ENCODE data around the gene ERICH4. TPM values are rescaled to one million over a fixed set of nuclear protein-coding genes. Genes with fewer than 3 reads are reported as not detected.
A peak's percentile ranks its signal among the peaks of the same experiment; 100 is the strongest.

The ERICH4 gene
- total and polyA plus RNA-seq, 2 experiments from 2014 or later: not detected

- H3K4me1 ChIP-seq (ENCODE audit: insufficient read depth): peaks cover 8% of the 10 kb centered on the region
- Mint-ChIP-seq H3K27ac (peak within 1 kb of the TSS; percentile 61; the same call in 1 of the 2 replicates), H3K27me3 (ENCODE audit: insufficient read depth, low read depth, poor library complexity) (peaks cover 4% of the 10 kb centered on the region), H3K4me1 (peaks cover 18% of the 10 kb centered on the region), H3K9me3 (peaks cover 3% of the 10 kb centered on the region; the same call in 2 of the 3 replicates), H3K36me3 (ENCODE audit: low read depth) (peaks cover 14% of the 10 kb centered on the region), H3K4me3 (no peak within 1 kb of the TSS; the same call in 2 of the 3 replicates)
- H3K36me3 ChIP-seq (ENCODE audit: insufficient read depth): no peaks in the 10 kb centered on the region
- peak within 1 kb of the TSS; percentile 65 for H3K27ac ChIP-seq (ENCODE audit: low read depth)
- H3F3A ChIP-seq (replicated peaks; ENCODE audit: low read depth): no peaks in the 10 kb centered on the region
- H4K20me1 ChIP-seq (replicated peaks; ENCODE audit: insufficient read depth): no peaks in the 10 kb centered on the region; the same call in 1 of the 2 replicates
- H3K4me2 ChIP-seq: peak within 1 kb of the TSS; percentile 72
- TF ChIP-seq CREB1 (CRISPR knock-in tag; IDR thresholded peaks at IDR 0.05; ENCODE audit: low read depth): peak; percentile 36; the same call in 1 of the 2 replicates
- TF ChIP-seq NANOG (IDR thresholded peaks at IDR 0.05; ENCODE audit: borderline replicate concordance): no peak
- peak; percentile 81 for TF ChIP-seq POLR2AphosphoS5 (IDR thresholded peaks at IDR 0.05; ENCODE audit: low read depth)
- no peak for TF ChIP-seq EZH2 (IDR thresholded peaks at IDR 0.05; ENCODE audit: low read depth, unreplicated experiment)
- TF ChIP-seq, protein P1, sequence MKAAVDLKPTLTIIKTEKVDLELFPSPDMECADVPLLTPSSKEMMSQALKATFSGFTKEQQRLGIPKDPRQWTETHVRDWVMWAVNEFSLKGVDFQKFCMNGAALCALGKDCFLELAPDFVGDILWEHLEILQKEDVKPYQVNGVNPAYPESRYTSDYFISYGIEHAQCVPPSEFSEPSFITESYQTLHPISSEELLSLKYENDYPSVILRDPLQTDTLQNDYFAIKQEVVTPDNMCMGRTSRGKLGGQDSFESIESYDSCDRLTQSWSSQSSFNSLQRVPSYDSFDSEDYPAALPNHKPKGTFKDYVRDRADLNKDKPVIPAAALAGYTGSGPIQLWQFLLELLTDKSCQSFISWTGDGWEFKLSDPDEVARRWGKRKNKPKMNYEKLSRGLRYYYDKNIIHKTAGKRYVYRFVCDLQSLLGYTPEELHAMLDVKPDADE (IDR thresholded peaks at IDR 0.05): peak; percentile 62
- TF ChIP-seq CTCF (conservative IDR thresholded peaks at IDR 0.05; ENCODE audit: low read depth in 2 of 2): peak; percentile 60 to 80
- no peak for TF ChIP-seq JUNB (IDR thresholded peaks at IDR 0.05; ENCODE audit: unreplicated experiment)
- TF ChIP-seq, protein P2, sequence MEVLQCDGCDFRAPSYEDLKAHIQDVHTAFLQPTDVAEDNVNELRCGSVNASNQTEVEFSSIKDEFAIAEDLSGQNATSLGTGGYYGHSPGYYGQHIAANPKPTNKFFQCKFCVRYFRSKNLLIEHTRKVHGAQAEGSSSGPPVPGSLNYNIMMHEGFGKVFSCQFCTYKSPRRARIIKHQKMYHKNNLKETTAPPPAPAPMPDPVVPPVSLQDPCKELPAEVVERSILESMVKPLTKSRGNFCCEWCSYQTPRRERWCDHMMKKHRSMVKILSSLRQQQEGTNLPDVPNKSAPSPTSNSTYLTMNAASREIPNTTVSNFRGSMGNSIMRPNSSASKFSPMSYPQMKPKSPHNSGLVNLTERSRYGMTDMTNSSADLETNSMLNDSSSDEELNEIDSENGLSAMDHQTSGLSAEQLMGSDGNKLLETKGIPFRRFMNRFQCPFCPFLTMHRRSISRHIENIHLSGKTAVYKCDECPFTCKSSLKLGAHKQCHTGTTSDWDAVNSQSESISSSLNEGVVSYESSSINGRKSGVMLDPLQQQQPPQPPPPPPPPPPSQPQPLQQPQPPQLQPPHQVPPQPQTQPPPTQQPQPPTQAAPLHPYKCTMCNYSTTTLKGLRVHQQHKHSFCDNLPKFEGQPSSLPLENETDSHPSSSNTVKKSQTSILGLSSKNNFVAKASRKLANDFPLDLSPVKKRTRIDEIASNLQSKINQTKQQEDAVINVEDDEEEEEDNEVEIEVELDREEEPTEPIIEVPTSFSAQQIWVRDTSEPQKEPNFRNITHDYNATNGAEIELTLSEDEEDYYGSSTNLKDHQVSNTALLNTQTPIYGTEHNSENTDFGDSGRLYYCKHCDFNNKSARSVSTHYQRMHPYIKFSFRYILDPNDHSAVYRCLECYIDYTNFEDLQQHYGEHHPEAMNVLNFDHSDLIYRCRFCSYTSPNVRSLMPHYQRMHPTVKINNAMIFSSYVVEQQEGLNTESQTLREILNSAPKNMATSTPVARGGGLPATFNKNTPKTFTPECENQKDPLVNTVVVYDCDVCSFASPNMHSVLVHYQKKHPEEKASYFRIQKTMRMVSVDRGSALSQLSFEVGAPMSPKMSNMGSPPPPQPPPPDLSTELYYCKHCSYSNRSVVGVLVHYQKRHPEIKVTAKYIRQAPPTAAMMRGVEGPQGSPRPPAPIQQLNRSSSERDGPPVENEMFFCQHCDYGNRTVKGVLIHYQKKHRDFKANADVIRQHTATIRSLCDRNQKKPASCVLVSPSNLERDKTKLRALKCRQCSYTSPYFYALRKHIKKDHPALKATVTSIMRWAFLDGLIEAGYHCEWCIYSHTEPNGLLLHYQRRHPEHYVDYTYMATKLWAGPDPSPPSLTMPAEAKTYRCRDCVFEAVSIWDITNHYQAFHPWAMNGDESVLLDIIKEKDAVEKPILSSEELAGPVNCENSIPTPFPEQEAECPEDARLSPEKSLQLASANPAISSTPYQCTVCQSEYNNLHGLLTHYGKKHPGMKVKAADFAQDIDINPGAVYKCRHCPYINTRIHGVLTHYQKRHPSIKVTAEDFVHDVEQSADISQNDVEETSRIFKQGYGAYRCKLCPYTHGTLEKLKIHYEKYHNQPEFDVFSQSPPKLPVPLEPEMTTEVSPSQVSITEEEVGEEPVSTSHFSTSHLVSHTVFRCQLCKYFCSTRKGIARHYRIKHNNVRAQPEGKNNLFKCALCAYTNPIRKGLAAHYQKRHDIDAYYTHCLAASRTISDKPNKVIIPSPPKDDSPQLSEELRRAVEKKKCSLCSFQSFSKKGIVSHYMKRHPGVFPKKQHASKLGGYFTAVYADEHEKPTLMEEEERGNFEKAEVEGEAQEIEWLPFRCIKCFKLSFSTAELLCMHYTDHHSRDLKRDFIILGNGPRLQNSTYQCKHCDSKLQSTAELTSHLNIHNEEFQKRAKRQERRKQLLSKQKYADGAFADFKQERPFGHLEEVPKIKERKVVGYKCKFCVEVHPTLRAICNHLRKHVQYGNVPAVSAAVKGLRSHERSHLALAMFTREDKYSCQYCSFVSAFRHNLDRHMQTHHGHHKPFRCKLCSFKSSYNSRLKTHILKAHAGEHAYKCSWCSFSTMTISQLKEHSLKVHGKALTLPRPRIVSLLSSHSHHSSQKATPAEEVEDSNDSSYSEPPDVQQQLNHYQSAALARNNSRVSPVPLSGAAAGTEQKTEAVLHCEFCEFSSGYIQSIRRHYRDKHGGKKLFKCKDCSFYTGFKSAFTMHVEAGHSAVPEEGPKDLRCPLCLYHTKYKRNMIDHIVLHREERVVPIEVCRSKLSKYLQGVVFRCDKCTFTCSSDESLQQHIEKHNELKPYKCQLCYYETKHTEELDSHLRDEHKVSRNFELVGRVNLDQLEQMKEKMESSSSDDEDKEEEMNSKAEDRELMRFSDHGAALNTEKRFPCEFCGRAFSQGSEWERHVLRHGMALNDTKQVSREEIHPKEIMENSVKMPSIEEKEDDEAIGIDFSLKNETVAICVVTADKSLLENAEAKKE (CRISPR knock-in tag; IDR thresholded peaks at IDR 0.05): no peak
- H3K27me3 ChIP-seq (ENCODE audit: insufficient read depth): no peaks in the 10 kb centered on the region
- H2AFZ ChIP-seq: no peak within 1 kb of the TSS
- H3K4me3 ChIP-seq: peak within 1 kb of the TSS; percentile 63
- ATAC-seq: peak; percentile 98
- DNase-seq (ENCODE audit: low spot score): peak; percentile 100
- H3K79me2 ChIP-seq (replicated peaks; ENCODE audit: insufficient read depth): peaks cover 9% of the 10 kb centered on the region
- H3K9me2 ChIP-seq (ENCODE audit: insufficient read depth): no peaks in the 10 kb centered on the region
These were observed 3.3 kb upstream of the ERICH4 start, which contains the start of gene DMAC2 for GRCh38 chr19:41439441-41440222. Gene DMAC2 (minus strand): TSS chr19:41439912. CDS start chr19:41439899, 13 bp downstream.

Measured in GM23338 (cell line).